Muscle of leg (tissue), 11 donors: ENCODE data around the gene SFT2D3. TPM values are rescaled to one million over a fixed set of nuclear protein-coding genes. Genes with fewer than 3 reads are reported as not detected.

Experiments used
- DNase-seq: peaks from one replicate; pipeline ENCODE4 v3.0.0; 2013
- H3K27ac ChIP-seq: one replicate; pipeline ENCODE4 v1.5.1; 2013; ENCODE audit warnings: mild to moderate bottlenecking, low read length, control low read depth
- H3K27me3 ChIP-seq: one replicate; pipeline ENCODE4 v1.6.1; 2013; ENCODE audit warnings: low read length; ENCODE audit not compliant: control insufficient read depth, insufficient read depth
- H3K36me3 ChIP-seq: one replicate; pipeline ENCODE4 v1.6.1; 2013; ENCODE audit warnings: low read length; ENCODE audit not compliant: control insufficient read depth, insufficient read depth
- H3K4me1 ChIP-seq: one replicate; pipeline ENCODE4 v1.6.1; 2013; ENCODE audit warnings: low read length; ENCODE audit not compliant: control insufficient read depth, insufficient read depth
- H3K4me3 ChIP-seq: one replicate; pipeline ENCODE4 v1.5.1; 2013; ENCODE audit warnings: low read length, control low read depth
- H3K9me3 ChIP-seq: replicated peaks from 2 replicates; pipeline ENCODE4 v1.6.1; 2013; ENCODE audit warnings: low read depth, low read length; ENCODE audit not compliant: control insufficient read depth
- WGBS: methylation state at CpG from one replicate; pipeline ENCODE4 v1.1.5; 2013; ENCODE audit warnings: missing lambda C conversion rate; ENCODE audit not compliant: insufficient coverage; 5-methylcytosine and 5-hydroxymethylcytosine counted together
- polyA plus RNA-seq, 8 donors: library from polyadenylated mRNA; unstranded; fragments of 120-200 nt; gene quantifications; one replicate each; pipeline versions ENCODE4 v1.2.1 to v1.2.3, GENCODE V29; 2013; ENCODE audit warnings: inconsistent platforms in 1 of 8, low replicate concordance in 1 of 8; ENCODE audit not compliant: insufficient read length in 8 of 8, insufficient read depth in 1 of 8
- total RNA-seq: library from RNA; stranded (reverse); fragments of 120-200 nt; gene quantifications from one replicate; pipeline ENCODE4 v1.2.4, GENCODE V29; 2013

Gene SFT2D3
- total and polyA plus RNA-seq, 9 donors, result 0.57 to 6.4 (median 0.61) TPM; not detected in 6

DNA sequence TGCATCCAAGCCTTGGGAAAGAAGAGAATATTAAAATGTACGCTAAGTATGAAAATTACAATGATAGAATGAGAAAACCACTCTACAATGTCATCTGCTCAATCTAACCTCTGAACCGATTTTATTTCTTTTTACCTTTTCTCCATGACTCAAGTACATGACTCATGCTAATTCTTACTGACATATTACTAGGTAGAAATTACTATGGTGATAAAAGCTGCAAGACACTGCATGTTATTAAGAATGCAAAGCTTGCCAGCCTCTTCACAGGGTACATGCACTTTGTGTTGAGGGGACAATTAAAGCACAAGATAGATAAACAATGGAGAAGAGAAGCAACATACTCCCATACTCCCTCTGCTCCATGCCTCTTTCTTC lies 20.7 kb downstream of the SFT2D3 start:
- DNase-seq, result no peak
- no peak overlapping the region for H3K4me3 ChIP-seq
- H3K4me1 ChIP-seq, result no peaks in the 10 kb centered on the region
- H3K27ac ChIP-seq, result no peak overlapping the region
- WGBS, result no CpG with 5 or more reads among the region's 2 CpGs
- H3K9me3 ChIP-seq, result no peaks in the 10 kb centered on the region
- no peaks in the 10 kb centered on the region for H3K27me3 ChIP-seq
- peaks cover 37% of the 10 kb centered on the region for H3K36me3 ChIP-seq

DNA sequence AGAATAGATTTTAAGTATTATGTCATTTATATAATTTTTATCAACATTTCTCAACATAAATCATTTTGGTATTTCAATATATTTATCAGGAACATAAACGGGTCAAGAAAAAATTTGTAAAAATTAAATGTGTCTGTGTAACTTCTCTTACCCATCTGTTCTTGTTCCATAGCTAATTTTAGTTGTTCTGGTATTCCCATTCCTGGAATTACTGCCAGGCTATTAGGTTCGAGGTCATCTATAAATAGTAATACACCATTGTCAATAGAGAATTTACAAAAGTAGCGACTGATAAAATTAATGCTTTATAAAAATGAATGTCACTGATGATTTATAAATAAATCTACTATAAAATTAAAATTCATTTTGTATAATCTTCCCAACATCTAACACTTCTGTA lies 21.5 kb downstream of the SFT2D3 start:
- Histone ChIP-seq H3K9me3 (no peaks in the 10 kb centered on the region), H3K36me3 (peaks cover 36% of the 10 kb centered on the region), H3K27ac (no peak overlapping the region), H3K4me3 (no peak overlapping the region), H3K4me1 (no peaks in the 10 kb centered on the region), H3K27me3 (no peaks in the 10 kb centered on the region)
- DNase-seq, result no peak
- no CpG with 5 or more reads among the region's 3 CpGs for WGBS

DNA sequence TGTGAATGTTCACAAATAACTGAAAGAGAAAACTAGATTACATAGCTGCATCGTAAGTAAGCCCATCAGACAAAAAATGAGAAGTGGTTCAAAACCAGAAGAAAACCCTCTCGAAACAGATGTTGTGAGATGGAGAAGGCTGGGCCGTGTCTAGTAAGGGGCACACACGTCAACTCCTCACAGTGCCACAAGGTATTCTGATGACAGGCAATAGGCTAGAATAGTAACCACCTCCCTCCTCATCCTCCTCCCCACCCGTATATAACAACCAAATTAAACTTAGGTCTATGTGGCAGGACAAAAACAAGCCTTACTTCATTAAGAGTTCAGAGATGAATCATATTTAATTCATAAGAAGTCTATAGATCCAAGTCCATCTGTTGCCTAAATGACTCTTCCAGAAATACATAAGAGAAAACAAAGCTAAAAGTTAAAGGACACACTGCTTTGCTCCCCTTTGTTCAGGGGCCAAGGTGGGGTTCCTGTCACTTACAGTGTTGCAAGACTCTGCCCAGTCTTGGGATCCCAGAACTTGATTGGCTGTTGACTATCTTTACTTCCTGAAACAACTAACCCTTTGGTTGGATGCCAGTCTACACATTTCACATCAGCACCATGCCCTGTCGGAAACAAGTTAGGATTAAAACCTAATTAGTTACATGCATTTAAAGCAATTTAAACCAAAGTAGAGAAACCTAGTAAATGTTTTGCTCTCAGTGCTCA lies 25.0 kb downstream of the SFT2D3 start:
- Histone ChIP-seq H3K4me3 (no peak overlapping the region), H3K27ac (no peak overlapping the region), H3K4me1 (no peaks in the 10 kb centered on the region), H3K36me3 (peaks cover 11% of the 10 kb centered on the region), H3K27me3 (no peaks in the 10 kb centered on the region), H3K9me3 (no peaks in the 10 kb centered on the region)
- WGBS, result no CpG with 5 or more reads among the region's 6 CpGs
- DNase-seq, result no peak

DNA sequence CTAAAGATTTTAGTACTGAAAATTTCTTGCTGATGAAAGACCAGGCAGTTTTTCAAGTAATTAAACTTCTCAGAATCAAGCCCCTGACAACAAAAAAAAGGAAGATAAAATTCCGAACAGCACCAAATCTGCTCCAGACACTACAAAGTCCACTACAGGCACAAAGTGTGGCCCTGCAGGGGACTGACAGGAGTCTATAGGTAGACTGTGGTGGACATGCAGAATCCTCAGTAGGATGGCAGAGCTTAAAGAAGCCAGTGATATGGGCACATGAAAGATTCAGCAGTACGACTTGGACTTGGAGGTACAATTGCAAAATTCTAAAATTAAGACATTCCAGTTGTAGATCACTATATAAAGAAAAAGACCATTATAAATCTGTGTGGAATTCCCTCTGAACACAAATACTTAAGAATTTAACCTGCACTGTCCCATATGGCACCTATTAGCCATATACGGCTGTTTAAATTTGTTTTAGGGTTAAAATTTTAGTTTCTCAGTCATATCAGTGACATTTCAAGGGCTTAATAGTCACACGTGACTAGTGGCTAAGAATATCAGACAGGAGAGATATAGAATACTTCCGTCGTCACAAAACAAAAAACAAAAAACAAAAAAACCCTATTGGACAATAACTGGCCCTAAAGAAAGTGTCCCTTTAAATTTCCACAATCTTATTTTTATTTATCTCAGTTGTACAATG lies 32.0 kb downstream of the SFT2D3 start:
- WGBS, result no CpG with 5 or more reads among the region's 6 CpGs
- no peak overlapping the region for H3K4me3 ChIP-seq
- no peaks in the 10 kb centered on the region for H3K9me3 ChIP-seq
- DNase-seq, result no peak
- no peaks in the 10 kb centered on the region for H3K36me3 ChIP-seq
- no peaks in the 10 kb centered on the region for H3K4me1 ChIP-seq
- H3K27ac ChIP-seq, result no peak overlapping the region
- no peaks in the 10 kb centered on the region for H3K27me3 ChIP-seq

DNA sequence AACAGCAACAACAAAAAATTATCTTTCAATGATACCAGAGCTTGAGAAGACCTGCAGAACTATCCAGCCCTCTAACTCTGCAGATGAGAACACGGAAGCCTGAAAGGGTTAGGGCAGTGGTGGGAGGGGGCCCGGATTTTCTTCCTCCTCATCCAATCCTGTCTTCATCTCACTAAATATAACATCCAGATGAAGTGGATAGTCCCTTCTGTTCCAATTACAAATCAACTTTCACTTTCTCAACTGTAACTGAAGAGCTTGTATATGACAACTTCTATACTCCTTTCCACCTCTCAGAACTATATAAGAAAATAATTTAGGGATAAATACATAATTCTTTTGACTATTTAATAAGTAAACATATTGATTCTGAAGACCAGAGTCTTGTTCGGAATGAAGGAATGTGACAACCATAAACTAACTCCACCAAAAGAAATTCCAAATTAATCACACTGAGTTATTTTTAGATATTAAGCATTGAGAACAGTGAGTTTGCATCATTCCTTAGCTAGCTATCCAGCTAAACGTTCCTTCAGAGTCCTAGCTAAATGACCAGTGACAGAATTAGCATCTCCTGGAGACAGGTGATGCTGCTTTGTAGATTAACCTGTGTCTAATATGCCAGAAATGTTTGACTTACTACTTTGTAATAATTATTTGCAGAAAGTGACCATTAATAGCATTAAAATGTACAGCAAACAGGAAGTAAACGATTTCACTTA lies 32.7 kb downstream of the SFT2D3 start:
- Histone ChIP-seq H3K36me3 (no peaks in the 10 kb centered on the region), H3K27me3 (no peaks in the 10 kb centered on the region), H3K4me3 (peak overlapping the region; percentile 12), H3K4me1 (no peaks in the 10 kb centered on the region), H3K27ac (peak overlapping the region; percentile 33), H3K9me3 (no peaks in the 10 kb centered on the region)
- WGBS, result 0% methylated on average over 1 of the region's 5 CpGs
- DNase-seq, result peak; percentile 52

DNA sequence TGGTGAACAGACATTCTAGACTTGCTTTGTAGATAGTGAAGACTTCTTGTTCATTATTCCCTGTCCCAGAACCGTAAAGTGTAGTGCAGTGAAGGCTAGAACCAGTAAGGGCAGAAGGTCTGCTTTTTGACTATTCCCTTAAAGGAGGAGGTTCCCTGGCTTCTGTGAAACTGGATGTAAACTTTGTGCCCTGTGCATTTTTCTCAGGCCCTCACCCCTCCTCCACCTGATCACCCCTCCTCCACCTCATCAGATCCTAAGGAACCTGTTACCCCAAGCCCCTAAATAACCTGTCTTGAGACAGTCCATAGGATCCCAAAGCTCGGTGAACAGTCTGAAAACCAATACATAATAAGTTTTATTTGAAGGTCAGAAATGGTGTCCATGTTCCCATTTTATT lies 33.7 kb downstream of the SFT2D3 start:
- Histone ChIP-seq H3K27ac (no peak overlapping the region), H3K4me3 (no peak overlapping the region), H3K27me3 (no peaks in the 10 kb centered on the region), H3K4me1 (no peaks in the 10 kb centered on the region), H3K36me3 (no peaks in the 10 kb centered on the region), H3K9me3 (no peaks in the 10 kb centered on the region)
- DNase-seq, result no peak
- WGBS, result no CpG with 5 or more reads among the region's 2 CpGs

DNA sequence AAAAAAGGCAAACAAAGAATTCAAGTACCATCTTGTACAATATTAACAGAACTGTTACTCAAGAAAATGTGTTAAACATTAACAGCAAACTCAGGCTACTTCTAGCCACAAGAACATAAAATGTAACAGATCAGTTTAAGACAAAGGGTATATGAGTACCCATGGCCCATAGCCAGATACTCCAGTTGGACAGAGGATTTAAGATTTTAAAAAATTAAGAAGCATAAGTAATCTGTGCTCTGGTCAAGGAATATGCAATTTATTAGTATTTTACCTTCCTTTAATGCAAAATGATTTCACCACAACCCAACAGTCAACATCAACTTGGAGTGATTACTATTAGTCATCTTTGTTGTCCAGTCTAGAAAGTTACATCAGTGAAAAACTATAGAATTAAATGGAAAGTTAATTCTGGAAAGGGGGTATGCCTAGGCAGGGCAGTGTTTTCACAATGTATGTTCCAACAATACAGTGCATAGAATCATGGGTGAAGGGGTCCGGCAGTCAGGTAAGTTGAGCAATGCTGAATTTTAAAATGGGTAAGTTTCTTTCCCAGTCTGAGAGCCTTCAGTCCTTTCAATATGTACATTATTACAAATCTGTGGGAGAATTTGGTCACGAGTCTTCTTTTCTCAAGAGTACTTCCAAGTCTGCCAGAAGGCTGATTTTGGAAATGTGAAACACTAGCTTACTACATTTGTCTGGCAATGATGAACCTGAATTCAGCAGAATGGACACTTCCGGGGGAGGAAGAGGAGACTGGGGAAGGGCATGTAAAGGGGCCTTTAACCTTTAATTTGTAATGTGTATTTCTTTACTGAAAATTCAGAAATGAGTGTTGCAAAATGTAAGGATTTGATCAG lies 34.5 kb downstream of the SFT2D3 start:
- H3K4me1 ChIP-seq, result no peaks in the 10 kb centered on the region
- H3K27me3 ChIP-seq, result no peaks in the 10 kb centered on the region
- H3K4me3 ChIP-seq, result no peak overlapping the region
- WGBS, result 29% methylated on average over 1 of the region's 3 CpGs
- H3K9me3 ChIP-seq, result no peaks in the 10 kb centered on the region
- DNase-seq, result peak; percentile 32
- no peak overlapping the region for H3K27ac ChIP-seq
- no peaks in the 10 kb centered on the region for H3K36me3 ChIP-seq

DNA sequence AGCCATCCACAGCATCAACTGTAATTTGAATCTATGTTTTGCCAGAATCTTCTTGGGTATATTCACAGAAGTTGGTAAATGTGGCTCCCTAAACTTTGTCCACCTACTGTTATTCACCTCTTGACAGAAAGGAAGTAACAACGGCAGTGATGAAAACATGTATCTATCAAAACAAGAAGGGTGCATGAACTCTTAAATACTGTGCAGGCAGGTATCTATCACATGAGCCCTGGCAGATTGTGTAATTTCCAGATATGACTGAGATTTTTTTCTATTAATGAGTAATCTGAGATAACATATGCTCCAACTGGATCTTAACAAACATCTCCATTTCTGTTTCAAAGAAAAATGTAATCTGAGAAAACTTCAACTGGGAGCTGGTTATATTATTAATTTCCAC lies 36.6 kb downstream of the SFT2D3 start:
- DNase-seq, result no peak
- no peaks in the 10 kb centered on the region for H3K9me3 ChIP-seq
- H3K4me1 ChIP-seq, result no peaks in the 10 kb centered on the region
- H3K4me3 ChIP-seq, result no peak overlapping the region
- WGBS, result no CpG with 5 or more reads among the region's 1 CpG
- H3K36me3 ChIP-seq, result no peaks in the 10 kb centered on the region
- no peak overlapping the region for H3K27ac ChIP-seq
- no peaks in the 10 kb centered on the region for H3K27me3 ChIP-seq

DNA sequence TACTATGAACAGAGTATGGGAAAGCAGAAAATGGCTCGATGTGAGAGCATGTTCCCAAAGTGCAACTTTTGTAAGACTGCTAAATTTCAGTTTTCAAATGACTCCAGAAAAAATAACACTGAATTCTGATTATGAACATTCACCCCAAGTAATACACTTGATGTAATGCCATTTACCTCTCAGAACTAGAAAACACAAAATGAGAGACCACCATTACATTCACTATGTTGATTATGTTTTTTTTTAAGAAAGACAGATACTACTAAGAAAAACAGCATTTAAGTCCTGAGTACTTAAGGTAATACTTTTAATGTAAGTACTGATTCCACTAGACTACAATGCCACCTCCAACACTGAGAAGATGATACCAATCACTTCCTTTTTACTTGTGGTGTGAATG lies 38.5 kb downstream of the SFT2D3 start:
- Histone ChIP-seq H3K27me3 (no peaks in the 10 kb centered on the region), H3K9me3 (no peaks in the 10 kb centered on the region), H3K27ac (no peak overlapping the region), H3K4me1 (no peaks in the 10 kb centered on the region), H3K36me3 (peaks cover 2% of the 10 kb centered on the region), H3K4me3 (no peak overlapping the region)
- WGBS, result no CpG with 5 or more reads among the region's 1 CpG
- no peak for DNase-seq
